Measurements from ENCODE around the gene TMEM234.
A peak's percentile ranks its signal among the peaks of the same experiment; 100 is the strongest.

The TMEM234 gene

DNA sequence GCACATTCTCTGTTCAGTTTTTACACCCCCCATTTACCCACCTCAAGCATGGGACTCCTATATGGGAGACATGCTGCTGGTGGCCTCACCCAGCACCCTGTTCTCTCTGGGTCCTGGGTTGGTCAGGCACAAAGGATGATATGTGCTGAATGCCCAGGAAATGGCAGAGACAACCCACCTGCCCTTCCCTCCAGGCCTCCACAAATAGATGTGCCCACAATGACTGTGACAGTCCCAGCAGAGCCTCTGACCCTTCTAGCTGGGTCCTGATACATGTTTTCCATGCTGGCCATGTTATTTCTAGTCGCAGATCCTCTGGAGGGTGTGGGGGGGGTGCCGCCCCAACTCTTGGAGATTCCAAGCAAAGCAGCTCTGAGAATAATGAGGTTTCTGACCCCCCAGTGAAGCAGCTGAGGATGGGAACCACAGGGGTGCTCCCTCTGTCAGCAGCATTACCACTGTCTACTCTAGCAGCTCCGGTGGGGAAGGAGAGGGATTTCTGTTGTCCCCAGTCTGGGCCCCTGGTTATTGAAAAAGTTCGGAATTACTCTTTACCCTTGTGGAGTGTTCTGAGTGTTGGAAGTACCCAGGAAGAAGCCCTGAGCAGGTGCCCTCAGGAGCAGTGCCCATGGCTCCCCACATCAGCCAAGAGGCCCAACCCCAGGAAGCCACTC lies 23.0 kb downstream of the TMEM234 start:
- DNase-seq = no peak

DNA sequence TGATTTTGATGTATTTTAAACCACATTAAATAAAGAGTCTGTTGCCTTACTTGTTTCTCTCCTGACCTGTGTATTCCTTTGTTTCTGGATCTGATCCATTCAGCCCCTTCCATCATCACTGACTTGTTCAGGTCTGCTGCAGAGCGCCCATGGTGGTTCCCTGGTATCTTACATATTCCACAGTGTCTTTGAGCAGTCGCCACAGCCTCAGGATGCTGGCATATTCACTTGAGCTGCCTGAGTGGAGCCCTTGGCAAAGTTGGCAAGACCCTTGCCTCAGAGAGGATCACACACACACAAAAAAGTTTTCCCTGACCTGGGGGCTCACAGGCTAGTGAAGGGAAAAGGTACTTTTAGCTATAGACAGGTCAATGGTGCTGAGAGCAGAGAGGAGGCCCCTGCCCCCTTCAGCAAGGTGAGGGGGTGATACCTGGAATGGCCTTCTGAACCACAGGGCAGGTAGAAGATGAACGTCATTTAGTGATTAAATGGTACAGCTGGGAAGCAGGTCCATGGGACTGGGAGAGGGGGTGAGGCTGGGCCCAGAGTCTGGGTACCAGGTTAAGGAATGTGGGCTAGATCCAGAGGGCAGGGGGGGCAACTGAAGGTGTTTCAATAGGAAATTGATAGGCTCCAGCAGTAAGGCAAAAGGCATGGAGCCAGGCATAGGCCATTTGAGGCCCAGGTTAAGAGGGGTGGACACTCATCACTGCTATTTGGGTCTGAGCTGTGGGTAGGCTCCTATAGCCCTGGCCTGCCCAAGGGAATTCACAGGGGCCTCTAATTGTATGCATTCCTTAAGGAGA lies 23.7 kb downstream of the TMEM234 start:
- no peak for DNase-seq

DNA sequence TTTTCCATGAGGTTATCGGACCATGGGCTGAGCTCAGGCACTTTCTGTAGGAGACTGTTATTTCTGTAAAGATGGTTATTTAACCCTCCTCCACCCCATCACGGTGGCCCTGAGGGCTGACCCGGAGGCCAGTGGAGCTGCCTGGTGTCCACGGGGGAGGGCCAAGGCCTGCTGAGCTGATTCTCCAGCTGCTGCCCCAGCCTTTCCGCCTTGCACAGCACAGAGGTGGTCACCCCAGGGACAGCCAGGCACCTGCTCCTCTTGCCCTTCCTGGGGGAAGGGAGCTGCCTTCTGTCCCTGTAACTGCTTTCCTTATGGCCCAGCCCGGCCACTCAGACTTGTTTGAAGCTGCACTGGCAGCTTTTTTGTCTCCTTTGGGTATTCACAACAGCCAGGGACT lies 24.3 kb downstream of the TMEM234 start:
- no peak for DNase-seq

DNA sequence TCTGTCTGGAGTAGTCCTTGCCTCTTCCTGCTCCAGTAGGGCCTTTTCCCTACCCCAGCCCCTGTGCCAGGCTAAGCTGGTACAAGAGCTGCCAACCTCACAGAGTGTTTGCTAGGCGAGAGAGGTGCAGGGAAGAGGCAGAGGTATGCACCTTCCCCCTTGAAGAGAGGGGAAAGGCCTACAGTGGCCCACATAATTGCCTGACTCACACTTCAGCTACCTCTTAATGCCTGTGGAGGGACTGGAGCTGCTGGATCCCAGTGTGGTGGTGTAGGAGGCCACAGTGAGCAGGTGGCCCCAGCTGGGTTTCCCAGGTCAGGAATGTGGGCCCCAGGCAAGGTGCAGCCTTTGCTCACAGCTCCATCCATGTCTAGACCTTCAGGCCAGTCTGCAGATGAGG lies 25.1 kb downstream of the TMEM234 start:
- no peak for DNase-seq

DNA sequence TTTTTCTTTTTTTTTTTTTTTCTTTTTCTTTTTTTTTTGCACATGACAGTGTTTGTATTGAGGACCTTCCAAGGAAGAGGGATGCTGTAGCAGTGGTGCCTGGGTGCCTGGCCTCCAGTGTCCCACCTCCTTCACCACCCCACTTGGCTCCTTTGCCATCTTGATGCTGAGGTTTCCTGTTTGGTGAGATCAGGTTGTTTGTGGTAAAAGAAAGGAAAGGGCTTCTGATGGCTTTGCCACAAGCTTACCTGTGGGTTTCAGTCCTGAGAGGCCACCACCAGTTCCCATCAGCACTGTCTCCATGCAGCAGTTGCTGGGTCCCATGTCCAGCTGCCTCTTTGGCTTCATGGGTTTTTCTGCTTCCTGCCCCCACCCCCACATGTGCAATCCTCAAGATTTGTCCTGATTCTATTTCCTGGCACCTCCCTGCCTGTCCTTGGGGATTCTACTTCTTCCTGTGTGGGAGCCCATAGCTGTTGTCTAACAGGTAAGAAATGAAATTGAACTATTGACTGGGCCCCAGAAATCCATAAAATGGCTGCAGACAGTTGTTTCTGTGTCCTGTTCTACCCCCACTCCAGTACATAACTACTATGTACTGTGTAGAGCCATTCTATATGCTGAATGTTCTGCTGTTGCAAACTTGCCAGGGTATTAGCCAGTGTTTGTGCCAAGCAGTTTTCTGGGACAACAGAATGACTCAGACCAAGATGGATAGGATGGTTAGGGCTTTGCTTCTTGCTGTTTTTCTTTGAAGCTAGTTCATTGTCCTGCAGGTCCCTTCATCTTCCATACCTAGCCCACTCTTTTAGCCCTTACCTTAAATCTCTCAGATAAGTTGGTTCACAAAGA lies 26.0 kb downstream of the TMEM234 start:
- no peak for DNase-seq

DNA sequence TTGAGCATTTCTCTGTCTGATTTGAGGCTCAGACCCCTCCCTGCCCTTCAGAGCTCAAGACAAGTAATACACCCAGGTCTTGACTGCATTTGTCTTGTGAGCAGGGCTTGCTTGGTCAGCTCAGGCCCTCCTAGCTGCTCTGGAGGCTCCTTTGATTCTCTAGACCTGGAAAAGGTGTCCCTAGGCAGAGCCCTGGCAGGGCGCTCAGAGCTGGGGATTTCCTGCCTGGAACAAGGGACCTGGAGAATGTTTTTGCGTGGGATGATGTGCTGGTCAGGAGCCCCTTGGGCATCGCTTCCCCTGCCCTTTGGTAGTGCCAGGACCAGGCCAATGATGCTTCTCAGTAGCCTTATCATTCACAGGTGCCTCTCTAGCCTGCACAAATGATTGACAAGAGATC lies 26.6 kb downstream of the TMEM234 start:
- no peak for DNase-seq

DNA sequence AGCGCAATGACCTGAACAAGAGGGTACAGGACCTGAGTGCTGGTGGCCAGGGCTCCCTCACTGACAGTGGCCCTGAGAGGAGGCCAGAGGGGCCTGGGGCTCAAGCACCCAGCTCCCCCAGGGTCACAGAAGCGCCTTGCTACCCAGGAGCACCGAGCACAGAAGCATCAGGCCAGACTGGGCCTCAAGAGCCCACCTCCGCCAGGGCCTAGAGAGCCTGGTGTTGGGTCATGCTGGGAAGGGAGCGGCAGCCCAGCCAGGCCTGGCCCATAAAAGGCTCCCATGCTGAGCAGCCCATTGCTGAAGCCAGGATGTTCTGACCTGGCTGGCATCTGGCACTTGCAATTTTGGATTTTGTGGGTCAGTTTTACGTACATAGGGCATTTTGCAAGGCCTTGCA lies 27.2 kb downstream of the TMEM234 start:
- no peak for DNase-seq

DNA sequence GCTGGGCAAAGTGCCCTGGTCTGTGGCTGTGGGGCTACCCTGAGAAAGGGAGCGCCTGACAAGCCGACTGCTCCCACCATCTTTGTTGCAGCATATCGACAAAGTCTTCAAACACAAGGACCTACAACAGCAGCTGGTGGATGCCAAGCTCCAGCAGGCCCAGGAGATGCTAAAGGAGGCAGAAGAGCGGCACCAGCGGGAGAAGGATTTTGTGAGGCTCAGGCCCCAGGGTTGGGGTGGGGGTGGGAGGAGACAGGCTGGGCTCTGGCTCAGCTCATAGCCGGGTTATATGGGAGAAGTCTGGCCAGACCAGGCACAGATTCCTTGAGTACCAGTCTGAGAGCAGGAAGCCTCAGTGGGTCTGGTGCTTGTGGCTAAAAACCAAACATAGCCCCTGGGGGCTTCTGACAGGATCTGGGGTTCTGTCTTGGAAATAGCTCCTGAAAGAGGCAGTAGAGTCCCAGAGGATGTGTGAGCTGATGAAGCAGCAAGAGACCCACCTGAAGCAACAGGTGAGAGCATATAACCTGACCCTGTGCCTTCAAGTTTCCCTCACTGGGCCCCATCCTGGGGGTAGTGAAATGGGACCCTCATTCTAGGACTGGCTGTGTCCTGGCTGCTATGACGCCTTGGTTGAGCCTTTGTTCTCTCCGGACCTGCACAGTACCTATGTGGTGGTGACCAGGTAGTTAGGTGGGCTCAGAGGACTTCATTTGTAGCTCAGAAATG lies 29.8 kb downstream of the TMEM234 start:
- DNase-seq = no peak

DNA sequence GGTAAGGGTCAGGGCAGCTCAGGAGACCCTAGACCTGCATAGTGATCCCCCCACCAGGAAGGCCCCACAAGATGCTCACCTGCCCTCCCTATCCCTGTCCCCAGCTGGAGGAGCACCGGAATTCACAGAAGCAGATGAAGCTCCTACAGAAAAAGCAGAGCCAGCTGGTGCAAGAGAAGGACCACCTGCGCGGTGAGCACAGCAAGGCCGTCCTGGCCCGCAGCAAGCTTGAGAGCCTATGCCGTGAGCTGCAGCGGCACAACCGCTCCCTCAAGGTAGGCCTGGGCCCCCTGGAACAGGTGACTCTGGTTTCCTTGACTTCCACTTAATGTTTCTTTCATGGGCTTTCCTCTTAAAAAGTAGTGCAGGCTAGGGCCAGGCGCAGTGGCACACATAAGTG lies 34.3 kb downstream of the TMEM234 start:
- DNase-seq = no peak

DNA sequence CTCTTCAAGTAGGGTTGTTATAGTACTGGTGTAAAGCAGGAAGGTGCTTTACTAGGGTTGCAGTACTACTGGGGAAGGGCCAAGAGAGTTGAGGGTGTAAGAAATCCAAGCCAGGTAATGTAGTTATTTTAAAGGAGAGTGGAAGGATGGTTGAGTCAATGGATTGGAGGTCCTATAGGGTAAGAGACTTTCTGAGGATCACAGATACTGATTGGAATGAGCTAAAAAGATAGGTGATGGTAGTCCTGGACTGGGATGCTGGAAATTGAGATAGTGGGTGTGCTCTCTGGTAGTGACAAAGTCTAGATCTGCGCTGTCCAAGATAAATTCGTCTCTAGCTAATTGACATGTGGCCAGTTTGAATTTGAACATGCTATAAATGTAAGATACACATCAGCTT lies 35.7 kb downstream of the TMEM234 start:
- DNase-seq = no peak

DNA sequence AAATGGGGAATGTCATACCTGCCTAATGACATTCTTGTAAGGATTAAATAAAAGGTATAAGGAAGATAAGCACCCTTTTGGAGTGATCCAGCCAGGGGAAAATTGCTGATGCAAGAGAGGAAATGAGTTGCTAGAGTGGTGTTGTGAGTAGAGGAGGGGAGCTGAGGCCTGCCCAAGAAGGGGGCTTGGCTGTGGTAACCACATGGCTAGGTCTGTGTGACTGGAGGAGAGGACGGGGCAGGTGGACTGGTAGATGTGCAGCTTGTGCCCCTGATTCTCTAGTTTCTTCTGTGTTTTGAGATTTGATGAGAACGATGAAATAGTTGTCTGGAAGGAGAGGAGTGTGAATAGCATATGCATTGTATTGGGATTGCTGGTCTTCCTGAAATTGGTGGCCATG lies 36.1 kb downstream of the TMEM234 start:
- DNase-seq = no peak

DNA sequence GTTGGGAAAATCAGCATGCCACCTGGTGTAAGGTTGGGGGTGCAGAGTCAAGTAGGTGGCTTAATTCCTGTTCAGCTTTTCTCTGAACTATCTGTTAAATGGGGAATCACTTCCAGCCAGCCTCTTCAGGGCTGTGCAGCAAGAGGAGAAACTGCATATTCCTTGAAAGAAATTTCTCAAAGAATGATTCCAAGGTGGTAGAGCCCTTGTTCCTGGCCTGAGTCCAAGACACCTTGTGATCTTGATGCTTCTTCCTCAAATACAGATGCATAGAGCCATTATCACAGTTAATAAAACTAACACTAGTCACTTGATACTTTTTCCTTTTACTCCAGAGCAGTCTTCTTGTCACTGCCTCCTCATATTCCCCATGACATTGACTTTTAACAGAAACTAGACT lies 37.5 kb downstream of the TMEM234 start:
- no peak for DNase-seq

DNA sequence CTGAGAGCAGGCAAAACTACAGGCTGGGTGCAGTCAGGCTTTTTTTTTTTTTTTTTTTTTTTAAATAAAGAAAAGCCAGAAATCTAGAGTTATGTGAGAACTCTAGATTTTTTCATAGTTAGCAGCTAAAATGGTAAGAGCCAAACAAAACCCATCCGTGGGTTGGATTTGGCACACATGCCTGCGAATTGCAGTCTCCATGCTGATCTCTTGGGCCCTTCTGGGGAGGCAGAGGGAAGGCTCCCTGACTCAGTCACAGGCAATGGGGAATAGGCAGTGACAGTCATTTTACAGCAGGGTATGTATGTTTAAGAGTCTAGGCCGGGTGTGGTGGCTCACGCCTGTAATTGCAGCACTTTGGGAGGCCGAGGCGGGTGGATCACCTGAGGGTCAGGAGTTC lies 40.1 kb downstream of the TMEM234 start:
- DNase-seq = no peak

DNA sequence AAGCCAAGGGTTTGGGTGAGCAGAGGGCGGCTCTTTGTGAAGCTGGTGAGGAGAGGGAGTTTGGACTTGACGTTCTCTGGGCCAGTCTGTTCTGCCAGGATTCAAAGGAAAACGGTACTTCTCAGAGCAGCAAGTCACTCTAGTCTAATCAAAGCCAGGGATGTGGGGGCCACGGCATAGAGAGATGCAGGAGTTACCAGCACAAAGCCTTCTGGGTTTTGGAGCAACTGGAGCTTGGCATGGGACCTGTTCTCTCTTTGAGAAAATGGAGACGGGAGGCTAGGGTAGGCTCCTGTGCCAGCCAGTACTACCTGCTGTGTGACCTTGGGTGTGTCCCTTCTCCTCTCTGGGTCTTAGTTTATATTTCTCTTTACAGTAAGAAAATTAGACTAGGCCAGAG lies 40.6 kb downstream of the TMEM234 start:
- no peak for DNase-seq

DNA sequence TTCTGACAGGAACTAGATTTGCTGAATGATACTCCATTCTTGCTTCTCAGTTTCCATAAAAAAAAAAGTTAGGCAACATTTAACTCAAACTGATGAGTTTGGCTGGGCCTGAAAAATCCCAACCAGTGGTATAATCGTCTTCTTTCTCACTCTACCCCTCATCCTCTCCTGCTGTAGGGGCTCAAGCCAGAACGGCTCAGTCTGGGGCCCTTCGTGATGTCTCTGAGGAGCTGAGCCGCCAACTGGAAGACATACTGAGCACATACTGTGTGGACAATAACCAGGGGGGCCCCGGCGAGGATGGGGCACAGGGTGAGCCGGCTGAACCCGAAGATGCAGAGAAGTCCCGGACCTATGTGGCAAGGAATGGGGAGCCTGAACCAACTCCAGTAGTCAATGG lies 41.1 kb downstream of the TMEM234 start:
- no peak for DNase-seq

DNA sequence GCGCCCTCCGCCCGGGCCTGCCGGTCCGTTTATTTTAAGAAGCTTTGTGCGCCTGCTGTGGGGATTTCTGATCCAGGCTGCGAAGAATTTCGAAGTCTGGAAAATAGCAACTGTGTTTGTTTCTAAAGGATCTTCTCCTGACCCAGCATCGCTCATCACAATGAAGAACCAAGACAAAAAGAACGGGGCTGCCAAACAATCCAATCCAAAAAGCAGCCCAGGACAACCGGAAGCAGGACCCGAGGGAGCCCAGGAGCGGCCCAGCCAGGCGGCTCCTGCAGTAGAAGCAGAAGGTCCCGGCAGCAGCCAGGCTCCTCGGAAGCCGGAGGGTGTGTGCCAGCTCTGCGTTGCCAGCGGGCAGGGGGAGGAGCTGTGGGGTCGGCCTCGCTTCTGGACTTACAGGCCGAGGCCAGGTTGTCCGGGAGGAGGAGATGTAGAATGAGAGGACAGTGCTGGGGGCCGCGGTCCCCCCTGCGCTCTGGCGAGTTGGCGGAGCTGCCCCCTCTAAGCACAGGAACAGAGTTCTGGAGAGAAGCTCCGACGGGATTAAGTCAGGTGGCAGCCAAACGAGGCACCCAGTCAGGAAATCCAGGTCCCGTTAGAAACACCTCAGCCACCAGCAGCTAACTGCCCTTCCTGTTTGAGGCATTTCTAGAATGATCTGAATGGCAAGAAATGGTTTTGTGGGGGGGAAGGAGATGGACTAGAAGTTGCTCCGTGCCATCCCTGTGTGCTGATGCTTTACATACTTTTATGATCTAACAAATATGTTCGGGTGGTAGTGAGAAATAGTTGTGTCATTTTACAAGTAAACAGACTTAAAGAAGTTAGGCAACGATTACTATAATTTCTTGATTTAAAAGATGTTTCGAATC lies 41.7 kb downstream of the TMEM234 start:
- DNase-seq = no peak

DNA sequence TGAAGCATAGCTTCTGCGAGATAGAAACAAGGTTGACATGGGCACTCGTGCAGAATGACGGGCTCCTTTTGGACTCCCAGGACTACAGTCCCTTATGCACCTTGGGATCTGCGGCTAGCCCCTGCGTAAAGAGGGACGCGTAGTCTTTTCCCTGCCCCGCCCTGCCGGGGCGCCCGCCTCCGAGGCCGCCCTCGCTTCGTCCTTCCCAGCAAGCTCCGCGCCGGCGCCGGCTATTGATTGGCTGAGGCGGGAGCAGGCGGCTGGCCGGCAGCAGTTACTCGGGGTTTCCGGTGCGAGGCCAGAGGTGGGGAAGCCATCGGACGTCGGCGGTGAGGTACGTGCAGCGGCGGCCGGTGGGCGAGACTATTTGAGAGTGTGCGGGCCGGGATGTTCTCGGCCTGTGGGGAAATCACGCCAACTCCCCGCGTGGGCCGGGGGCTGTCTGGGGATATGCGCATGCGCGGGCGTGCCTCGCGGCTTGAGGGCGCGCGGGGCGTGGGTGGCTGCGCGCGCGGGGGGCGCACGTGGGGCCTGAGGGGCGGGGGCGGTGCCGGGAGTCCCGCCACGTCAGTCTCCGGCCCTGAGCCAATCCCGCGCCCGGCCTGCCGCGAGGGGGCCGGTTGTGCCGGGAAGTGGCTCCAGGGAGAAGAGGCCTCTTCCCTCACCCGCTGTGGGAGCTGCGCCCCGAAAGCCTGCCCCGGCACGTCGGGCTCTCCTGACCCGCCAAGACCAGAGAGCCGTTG lies 42.5 kb downstream of the TMEM234 start, which contains the start of gene TXLNA:
TXLNA (plus strand) TSS at position 233 of the 743 bp plus-strand sequence. CDS start 671 bp downstream, outside the sequence.
- peak; percentile 93 for DNase-seq

DNA sequence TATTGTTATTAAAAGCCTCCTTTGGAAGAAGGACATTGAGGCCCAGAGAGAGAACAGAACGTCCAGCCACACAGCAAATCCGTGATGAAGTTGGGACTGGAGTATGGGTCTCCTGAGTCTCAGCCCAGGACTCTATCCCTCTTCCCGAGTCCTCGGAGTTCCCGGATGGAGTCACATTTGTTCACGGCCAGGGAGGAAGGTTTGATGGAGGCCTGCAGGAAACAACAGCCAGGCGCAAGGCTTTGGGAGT lies 43.0 kb downstream of the TMEM234 start:
- no peak for DNase-seq

DNA sequence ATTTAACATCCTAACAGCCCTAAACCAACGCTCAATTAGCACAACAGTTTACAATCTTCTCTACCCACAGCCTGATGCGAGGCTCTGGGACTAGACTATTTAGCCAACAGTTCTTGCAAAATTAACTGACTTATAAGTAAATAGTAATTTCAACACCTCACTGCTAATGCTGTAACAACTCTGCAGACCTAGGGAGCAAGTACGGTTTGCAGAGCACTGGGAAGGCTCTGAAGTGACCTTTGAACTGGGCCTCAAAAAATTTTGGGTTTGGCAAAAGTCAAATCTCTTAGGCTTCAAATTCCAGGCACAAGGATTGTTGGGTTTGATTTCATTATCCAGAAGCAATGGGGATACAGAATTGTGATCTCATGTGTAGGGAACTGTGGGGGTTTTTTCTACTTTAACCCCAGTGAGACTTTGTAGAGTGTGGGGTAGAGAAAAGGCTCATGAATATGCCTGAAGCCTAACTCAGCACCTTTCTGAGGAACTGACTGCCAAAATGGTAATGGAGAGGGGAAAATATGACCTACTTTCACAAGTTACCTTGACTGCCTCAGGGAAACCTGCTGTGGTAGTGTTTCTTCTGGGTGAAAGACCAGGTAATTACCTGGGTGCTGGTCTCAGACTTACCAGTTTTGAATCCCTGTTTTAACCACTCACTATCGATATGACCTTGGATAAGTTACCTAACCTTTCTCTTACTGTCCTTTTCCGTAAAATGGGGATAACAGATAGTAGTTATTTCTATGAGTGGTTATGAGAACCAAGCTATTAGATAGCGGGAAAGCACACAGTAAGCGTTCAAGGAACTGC lies 43.6 kb downstream of the TMEM234 start:
- DNase-seq = no peak

DNA sequence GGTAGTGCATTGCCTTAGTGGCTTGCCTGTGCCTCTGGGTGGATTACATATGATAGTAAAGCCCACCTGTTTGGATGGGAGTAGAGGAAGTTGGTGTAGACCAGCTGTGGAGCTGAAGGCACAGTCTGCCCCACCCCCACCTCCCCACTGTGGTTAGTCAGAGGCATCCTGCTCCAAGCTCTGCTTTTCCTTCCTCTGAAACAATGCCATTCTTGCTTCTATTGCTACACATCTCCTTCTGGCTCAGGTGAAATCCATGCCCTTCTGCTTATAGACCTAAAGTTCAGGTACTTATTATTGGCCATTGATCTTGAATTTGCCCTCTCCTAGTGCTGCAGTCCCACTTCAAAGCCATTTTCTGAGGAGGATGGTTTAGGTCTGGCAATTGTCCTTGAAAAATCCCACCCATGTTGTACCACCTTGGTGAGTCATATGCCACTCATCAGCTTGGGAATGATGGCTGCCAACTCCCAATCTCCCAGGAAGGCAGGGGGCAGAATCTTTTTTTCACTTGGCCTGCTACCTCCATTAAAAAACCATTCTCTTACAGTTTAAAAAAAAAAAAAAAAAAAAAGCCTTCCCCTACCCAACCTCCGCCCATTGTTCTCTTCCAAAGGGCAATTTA lies 49.4 kb downstream of the TMEM234 start:
- no peak for DNase-seq
